ENCODE data around the gene IFT122.
A peak's percentile ranks its signal among the peaks of the same experiment; 100 is the strongest.
"Not testable (repeated sequence)": the region's sequence is repeated elsewhere in the genome, so short reads cannot be mapped to it uniquely, and the experiment has no call there.

IFT122 gene

DNA sequence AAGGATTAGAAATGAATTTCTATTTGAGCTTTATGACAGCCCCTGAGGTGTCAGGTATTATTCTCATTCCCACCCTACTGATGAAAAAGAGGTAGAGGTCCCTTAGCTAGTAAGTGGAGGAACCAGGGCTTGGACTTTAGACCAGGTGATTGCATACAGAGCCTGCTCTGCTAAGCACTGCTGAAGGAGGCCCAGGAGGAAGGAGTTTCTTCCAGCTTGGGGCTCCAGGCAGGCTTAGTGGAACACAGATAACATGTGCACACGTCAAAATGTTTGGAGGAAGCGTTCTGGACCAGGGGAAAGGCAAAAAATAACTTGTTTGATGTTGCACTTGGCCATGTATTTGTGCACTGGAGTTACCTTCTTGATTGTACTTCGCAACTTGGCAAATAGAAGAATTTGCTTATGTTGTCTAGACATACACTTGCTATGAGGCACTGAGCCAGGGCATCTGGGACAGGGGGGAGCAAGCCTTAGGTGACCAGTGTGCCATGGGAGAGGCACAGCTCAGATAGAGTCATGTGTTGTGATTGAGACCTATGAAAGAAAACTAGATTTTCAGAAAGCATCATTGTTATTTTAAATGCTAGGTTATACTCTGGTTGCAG is 22.4 kb downstream of the IFT122 start:
- H3K4me1 Mint-ChIP-seq = no peaks in the 10 kb centered on the region
- H3K4me3 Mint-ChIP-seq = no peak overlapping the region
- no peak for DNase-seq
- H3K27me3 Mint-ChIP-seq = no peaks in the 10 kb centered on the region
- H3K36me3 Mint-ChIP-seq = peaks cover 8% of the 10 kb centered on the region
- H3K9me3 Mint-ChIP-seq = peaks cover 1% of the 10 kb centered on the region
- no peak overlapping the region for H3K27ac Mint-ChIP-seq
- CTCF ChIA-PET = no interaction called here

DNA sequence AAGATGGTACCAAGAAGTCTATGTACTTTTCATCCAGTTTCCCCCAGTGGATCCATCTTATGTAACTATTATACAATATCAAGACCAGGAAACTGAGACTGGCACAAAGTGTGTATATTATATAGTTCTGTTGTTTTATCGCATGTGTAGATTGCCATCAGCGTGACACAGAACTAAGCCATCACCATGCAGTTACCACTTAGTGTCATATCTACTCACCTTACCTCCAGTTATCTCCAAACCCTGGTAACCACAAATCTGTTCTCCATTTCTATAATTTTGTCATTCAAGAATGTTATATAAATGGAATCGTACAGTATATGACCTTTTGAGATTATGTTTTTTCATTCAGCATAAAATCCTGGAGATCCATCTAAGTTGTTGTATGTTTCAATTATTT is 23.1 kb downstream of the IFT122 start:
- H3K9me3 Mint-ChIP-seq = peaks cover 1% of the 10 kb centered on the region
- peaks cover 8% of the 10 kb centered on the region for H3K36me3 Mint-ChIP-seq
- no peak overlapping the region for H3K4me3 Mint-ChIP-seq
- no peaks in the 10 kb centered on the region for H3K27me3 Mint-ChIP-seq
- DNase-seq = no peak
- H3K4me1 Mint-ChIP-seq = no peaks in the 10 kb centered on the region
- CTCF ChIA-PET = no interaction called here
- H3K27ac Mint-ChIP-seq = no peak overlapping the region

DNA sequence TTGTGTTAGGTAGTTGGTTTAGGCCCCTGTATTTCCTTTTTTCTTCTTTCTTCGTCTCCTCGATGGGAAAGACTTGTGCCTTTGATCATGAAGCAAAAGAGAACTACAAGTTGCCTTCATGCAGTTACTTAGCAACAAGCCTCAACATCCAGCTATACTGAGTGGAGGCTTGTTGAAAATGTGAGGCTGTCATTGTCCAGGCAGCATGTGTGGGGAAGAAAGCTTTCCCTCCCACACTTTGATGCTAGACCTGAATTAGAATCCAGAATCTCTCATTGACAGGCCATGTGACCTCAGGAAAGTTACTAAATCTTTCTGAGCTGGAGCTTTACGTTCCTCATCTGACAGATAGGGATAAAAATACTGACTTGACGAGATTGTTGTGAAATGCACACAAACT is 23.7 kb downstream of the IFT122 start:
- Mint-ChIP-seq H3K27me3 (no peaks in the 10 kb centered on the region), H3K27ac (no peak overlapping the region), H3K36me3 (peaks cover 8% of the 10 kb centered on the region), H3K9me3 (peaks cover 1% of the 10 kb centered on the region), H3K4me3 (no peak overlapping the region), H3K4me1 (no peaks in the 10 kb centered on the region)
- CTCF ChIA-PET = no interaction called here
- no peak for DNase-seq

DNA sequence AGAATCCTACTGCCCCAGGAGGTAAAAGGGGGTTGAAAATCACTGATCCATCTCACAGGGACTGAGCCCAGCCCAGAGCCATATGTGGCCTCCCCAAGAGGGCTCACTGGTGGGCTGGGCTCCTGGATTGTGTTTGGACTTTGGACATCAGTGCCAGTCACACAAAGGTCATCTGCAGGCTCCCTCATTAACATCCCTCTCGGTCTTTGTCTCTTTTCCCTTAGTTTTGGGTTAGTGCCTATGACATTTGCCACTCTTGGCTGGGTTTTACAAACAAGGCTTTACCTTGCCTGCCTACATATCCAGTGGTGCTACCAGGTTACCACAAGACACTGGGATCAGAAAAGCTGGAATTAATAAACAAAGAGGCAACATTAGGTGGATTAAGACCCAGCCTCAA is 27.9 kb downstream of the IFT122 start:
- no peak overlapping the region for H3K4me3 Mint-ChIP-seq
- CTCF ChIA-PET = no interaction called here
- H3K27ac Mint-ChIP-seq = no peak overlapping the region
- DNase-seq = no peak
- peaks cover 6% of the 10 kb centered on the region for H3K4me1 Mint-ChIP-seq
- H3K36me3 Mint-ChIP-seq = peaks cover 11% of the 10 kb centered on the region
- no peaks in the 10 kb centered on the region for H3K27me3 Mint-ChIP-seq
- H3K9me3 Mint-ChIP-seq = no peaks in the 10 kb centered on the region

DNA sequence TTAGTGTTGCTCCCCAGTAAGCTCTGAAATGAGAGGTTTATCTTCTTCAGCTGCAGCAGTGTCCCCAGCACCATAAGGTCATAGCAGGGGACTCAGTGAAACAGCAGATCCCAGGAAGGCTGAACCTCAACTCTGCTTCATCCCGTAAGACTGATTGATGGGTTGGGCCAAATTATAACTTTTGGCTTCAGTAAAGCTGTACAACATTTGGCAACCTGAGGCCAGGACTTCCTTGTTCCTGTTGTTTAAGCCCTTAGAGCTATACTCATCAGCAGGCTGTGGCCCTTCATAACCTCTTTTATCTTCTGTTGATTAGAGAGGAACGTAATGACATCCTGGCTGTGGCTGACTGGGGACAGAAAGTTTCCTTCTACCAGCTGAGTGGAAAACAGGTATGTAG is 29.0 kb downstream of the IFT122 start:
- H3K4me1 Mint-ChIP-seq = peaks cover 6% of the 10 kb centered on the region
- no peak overlapping the region for H3K27ac Mint-ChIP-seq
- no peaks in the 10 kb centered on the region for H3K27me3 Mint-ChIP-seq
- no peaks in the 10 kb centered on the region for H3K9me3 Mint-ChIP-seq
- no peak overlapping the region for H3K4me3 Mint-ChIP-seq
- H3K36me3 Mint-ChIP-seq = peaks cover 11% of the 10 kb centered on the region
- CTCF ChIA-PET = interaction anchor here (1.0 kb wide), 1 partner anchor 12 kb away, joined by 3 read pairs; no protein-coding TSS in a partner anchor
- no peak for DNase-seq

DNA sequence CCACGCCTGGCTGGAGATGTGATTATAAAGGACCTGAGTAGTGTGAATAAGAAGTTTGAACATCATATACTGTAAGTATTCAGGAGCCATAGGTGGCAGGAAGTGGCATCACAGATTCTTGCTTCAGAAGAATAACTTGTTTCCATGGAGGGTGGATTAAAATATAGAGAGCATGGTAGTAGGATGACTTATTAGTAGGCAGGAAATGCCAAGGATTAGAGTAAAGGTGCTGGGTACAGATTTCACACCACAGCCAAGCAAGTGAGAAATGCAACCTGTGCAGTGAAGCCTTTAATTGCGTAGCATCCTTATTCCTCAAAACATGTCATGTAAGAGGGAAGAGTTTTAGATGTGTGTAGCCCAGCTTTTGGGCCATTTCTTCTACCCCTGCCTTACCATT is 30.8 kb downstream of the IFT122 start:
- CTCF ChIA-PET = no interaction called here
- Mint-ChIP-seq H3K36me3 (peaks cover 10% of the 10 kb centered on the region), H3K27ac (no peak overlapping the region), H3K9me3 (no peaks in the 10 kb centered on the region), H3K4me1 (peaks cover 6% of the 10 kb centered on the region), H3K4me3 (no peak overlapping the region), H3K27me3 (no peaks in the 10 kb centered on the region)
- no peak for DNase-seq

DNA sequence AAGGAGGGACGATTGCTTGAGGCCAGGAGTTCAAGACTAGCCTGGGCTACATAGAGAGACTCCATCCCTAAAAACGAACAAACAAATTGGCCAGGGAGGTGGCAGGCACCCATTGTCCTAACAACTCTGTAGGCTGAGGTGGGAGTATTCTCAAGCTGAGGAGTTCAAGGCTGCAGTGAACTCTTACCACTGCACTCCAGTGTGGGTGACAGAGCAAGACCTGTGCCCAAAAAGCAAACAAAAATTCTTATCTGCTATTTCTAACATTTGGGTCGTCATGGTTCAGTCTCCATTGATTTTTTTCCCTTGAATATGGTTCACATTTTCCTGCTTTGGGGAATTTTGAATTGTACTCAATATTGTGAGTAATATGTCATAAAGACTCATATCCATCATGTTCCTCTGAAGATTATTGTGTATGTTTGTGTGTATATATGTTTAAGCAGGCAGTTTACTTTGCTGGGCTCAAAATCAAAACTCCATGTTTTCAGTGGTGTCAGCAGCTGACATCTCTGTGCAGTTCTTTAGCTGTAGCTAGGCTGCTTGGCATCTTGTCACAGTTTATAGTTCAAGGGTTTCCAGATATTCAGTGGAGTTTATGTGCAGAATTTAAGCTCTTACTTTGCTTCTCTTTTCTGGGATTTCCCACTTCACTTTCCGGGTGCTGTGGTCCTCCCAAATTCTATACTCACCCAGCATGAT is 33.2 kb downstream of the IFT122 start:
- no peaks in the 10 kb centered on the region for H3K27me3 Mint-ChIP-seq

DNA sequence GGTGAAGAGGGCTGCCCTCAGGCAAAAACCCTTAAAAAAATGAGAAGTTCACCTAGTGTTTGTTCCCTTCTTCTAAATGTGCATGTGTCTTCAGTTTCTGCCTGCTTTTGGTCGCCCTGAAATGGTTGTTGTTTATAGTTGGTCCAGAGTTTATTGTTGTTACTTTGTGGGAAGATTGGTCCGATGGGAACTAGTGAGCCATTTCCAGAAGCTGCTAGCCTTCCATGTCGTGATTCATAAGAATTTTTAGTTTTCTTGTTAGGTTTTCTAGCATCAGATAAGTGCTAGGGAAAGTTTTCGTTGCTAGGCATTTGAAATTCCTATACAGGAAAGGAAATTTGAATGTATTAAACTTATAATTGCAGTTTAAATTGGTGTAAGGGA is 33.7 kb downstream of the IFT122 start:
- Mint-ChIP-seq H3K27ac (no peak overlapping the region), H3K36me3 (peaks cover 19% of the 10 kb centered on the region), H3K27me3 (no peaks in the 10 kb centered on the region), H3K4me1 (peaks cover 6% of the 10 kb centered on the region), H3K4me3 (no peak overlapping the region), H3K9me3 (no peaks in the 10 kb centered on the region)
- CTCF ChIA-PET = no interaction called here
- DNase-seq = no peak

More for the DNA sequence above, 33.2 kb downstream of the IFT122 start:
- CTCF ChIA-PET = no interaction called here
- no peak for DNase-seq
- Mint-ChIP-seq H3K27ac (no peak overlapping the region), H3K36me3 (peaks cover 19% of the 10 kb centered on the region), H3K4me1 (peaks cover 6% of the 10 kb centered on the region), H3K4me3 (no peak overlapping the region), H3K9me3 (no peaks in the 10 kb centered on the region)

DNA sequence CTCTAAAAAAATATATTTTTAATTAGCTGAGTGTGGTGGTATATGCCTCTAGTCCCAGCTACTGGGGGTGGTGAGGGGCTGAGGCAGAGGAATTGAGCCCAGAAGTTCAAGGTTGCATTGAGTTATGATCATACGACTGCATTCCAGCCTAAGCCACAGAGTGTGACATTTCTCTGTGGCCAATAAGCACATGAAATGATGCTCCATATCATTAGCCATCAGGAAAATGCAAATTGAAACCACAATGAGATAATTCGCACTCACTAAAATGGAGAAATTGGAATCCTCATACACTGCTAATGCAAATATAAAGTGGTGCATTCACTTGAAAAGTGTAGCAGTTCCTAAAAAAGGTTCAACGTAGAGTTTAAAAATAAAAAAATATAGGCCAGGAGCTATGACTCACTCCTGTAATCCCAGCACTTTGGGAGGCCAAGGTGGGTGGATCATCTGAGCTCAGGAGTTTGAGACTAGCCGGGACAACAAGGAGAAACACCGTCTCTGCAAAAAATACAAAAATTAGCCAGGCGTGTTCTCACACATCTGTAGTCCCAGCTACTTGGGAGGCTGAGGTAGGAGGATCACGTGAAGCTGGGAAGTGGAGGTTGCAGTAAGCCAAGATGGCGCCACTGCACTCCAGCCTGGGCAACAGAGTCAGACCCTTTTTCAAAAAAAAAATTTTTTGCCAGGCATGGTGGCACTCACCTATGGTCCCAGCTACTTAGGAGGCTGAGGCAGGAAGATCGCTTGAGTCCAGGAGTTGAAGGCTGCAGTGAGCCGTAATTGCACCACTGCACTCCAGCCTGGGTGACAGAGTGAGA is 35.2 kb downstream of the IFT122 start:
- no peak for DNase-seq
- no peaks in the 10 kb centered on the region for H3K27me3 Mint-ChIP-seq
- H3K4me3 Mint-ChIP-seq = no peak overlapping the region
- H3K27ac Mint-ChIP-seq = no peak overlapping the region
- no peaks in the 10 kb centered on the region for H3K4me1 Mint-ChIP-seq
- H3K9me3 Mint-ChIP-seq = no peaks in the 10 kb centered on the region
- peaks cover 18% of the 10 kb centered on the region for H3K36me3 Mint-ChIP-seq
- CTCF ChIA-PET = interaction anchor here (1.5 kb wide), 1 partner anchor 15 kb away, joined by 5 read pairs; no protein-coding TSS in a partner anchor

DNA sequence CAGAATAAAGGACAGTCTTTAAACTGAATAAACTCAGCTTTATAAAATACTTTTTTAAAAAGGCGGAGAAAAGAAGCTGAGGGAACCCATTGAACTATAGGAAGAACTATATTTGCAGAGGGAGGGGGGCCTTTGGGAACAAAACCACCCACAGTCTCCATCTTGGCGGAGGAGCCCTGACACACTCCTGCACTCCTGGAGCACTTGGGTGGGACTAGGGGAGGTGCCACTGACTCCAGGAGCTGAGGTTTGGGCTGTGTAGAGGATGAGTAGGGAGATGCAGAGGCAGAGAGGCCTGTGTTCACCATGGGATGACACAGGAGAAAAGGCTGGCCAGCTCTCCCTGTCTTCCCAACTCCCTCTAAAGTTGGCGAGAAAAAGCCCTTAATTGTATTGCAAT is 35.8 kb downstream of the IFT122 start:
- DNase-seq = no peak
- Mint-ChIP-seq H3K36me3 (peaks cover 23% of the 10 kb centered on the region), H3K27me3 (no peaks in the 10 kb centered on the region), H3K4me3 (no peak overlapping the region), H3K4me1 (peaks cover 5% of the 10 kb centered on the region), H3K9me3 (no peaks in the 10 kb centered on the region), H3K27ac (no peak overlapping the region)
- CTCF ChIA-PET = interaction anchor here (1.5 kb wide), 1 partner anchor 15 kb away, joined by 5 read pairs; no protein-coding TSS in a partner anchor

DNA sequence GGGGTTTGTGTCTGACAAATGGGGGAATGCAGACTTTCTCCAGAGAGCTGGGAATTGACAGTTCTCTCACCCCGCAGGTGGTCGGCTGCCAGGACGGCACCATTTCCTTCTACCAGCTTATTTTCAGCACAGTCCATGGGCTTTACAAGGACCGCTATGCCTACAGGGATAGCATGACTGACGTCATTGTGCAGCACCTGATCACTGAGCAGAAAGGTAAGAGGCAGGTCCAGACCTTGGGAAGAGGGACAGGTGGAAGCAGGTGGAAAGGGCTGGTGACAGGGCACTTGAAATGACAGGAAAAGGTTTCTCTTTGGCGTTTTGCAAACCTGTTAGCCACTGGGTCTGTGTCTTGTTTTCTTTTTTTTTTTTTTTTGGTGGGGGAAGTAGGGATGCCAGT is 36.6 kb downstream of the IFT122 start:
- H3K27me3 Mint-ChIP-seq = no peaks in the 10 kb centered on the region
- H3K27ac Mint-ChIP-seq = no peak overlapping the region
- no peak overlapping the region for H3K4me3 Mint-ChIP-seq
- no peak for DNase-seq
- peaks cover 26% of the 10 kb centered on the region for H3K36me3 Mint-ChIP-seq
- CTCF ChIA-PET = no interaction called here
- H3K4me1 Mint-ChIP-seq = peaks cover 11% of the 10 kb centered on the region
- no peaks in the 10 kb centered on the region for H3K9me3 Mint-ChIP-seq

DNA sequence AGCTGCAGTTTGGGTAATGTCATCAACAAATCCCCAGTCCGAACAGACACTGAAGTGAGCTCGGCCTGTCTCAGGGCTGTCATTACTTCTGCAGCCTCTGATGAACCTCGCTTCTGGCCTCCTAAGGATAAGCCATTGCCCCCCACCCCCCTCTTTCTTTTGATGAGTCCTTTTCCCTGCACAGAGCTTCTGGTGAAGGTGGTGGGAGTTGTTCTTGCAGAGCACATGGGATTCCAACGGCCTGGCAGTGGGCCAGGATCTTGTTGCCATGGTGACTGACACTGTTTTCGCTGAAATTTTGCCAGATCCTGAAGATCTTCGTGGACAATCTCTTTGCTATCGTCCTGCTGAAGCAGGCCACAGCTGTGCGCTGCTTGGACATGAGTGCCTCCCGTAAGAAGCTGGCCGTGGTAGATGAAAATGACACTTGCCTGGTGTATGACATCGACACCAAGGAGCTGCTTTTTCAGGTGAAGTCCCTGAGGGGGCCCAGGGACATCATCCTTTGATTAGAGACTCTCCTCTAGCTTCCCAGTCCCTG is 41.3 kb downstream of the IFT122 start:
- not testable (repeated sequence) for H3K9me3 Mint-ChIP-seq, H3K4me3 Mint-ChIP-seq, H3K27me3 Mint-ChIP-seq, DNase-seq
- CTCF ChIA-PET = interaction anchor here (1.1 to 2.0 kb wide), 3 partner anchors 9 to 146 kb away, joined by 3 to 8 read pairs (median 3); no protein-coding TSS in a partner anchor
- Mint-ChIP-seq H3K36me3 (peaks cover 32% of the 10 kb centered on the region), H3K27ac (peak overlapping the region; percentile 88), H3K4me1 (peaks cover 20% of the 10 kb centered on the region)

DNA sequence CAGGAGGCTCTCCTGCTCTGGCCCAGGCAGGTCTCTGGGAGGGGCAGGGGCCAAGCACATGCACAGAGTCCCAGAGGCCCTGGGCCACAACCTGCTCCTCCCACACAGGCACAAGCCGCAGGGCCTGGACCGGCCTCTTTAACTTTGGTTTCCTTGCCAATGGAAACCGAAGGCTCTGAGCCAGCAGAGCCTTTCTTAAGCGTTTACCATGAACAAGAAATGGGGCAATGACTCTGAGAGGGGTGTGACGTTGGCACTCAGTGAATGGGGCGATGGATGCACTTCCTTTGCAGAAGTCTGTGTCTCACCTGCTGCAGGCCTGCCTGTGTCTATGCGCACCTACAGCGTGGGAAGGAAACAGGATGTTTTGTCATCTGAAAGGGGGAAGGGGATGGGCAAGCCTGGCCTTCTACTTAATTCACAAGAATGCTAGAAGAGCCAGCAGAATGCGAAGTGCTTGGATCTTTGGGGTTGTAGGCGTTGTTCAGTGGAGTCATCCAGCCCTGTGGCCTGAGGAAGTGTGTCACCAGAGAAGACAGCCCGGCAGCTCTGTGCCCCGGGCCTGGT is 41.8 kb downstream of the IFT122 start:
- Mint-ChIP-seq H3K27me3 (no peaks in the 10 kb centered on the region), H3K27ac (peak overlapping the region; percentile 88), H3K9me3 (no peaks in the 10 kb centered on the region), H3K4me3 (no peak overlapping the region), H3K4me1 (peaks cover 20% of the 10 kb centered on the region), H3K36me3 (peaks cover 27% of the 10 kb centered on the region)
- CTCF ChIA-PET = interaction anchor here (1.3 kb wide), 1 partner anchor 12 kb away, joined by 3 read pairs; no protein-coding TSS in a partner anchor
- peak; percentile 65 for DNase-seq

DNA sequence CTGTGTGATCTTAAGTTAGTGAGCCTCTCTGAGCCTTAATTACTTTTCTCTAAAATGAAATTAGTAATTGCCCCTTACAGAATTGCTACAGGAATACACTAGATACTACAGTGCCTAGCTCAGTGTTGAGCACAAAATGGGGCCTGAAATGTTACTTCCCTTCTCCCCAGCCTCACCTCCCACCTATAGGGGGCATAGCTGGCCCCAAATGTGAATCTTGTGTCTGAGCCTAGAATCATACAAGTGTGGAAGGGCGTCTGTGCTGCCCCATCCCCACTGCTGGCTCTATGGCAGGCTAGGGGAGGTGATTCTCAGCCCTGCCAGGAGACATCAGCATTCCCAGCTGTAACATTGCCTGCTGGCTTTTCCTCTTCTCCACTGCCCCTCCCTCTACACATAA is 42.7 kb downstream of the IFT122 start:
- CTCF ChIA-PET = interaction anchor here (0.6 kb wide), 1 partner anchor 338 kb away, joined by 3 read pairs; no protein-coding TSS in a partner anchor
- no peak overlapping the region for H3K4me3 Mint-ChIP-seq
- peaks cover 23% of the 10 kb centered on the region for H3K36me3 Mint-ChIP-seq
- no peak overlapping the region for H3K27ac Mint-ChIP-seq
- DNase-seq = no peak
- H3K27me3 Mint-ChIP-seq = no peaks in the 10 kb centered on the region
- H3K9me3 Mint-ChIP-seq = no peaks in the 10 kb centered on the region
- peaks cover 20% of the 10 kb centered on the region for H3K4me1 Mint-ChIP-seq

Measured in activated naive CD4-positive, alpha-beta T cell treated with anti-CD3 and anti-CD28 coated beads, Interleukin-2, amount 10 ng/mL, durations not matched to agents 7 days and 5 days (primary cell).